Forelimb muscle (tissue), 1 donor: Measurements from ENCODE around the gene ZYG11B. TPM values are rescaled to one million over a fixed set of nuclear protein-coding genes. Genes with fewer than 3 reads are reported as not detected.
"Not testable (repeated sequence)": the region's sequence is repeated elsewhere in the genome, so short reads cannot be mapped to it uniquely, and the experiment has no call there.

ENCODE experiments used
- DNase-seq: peaks from one replicate; pipeline ENCODE4 v3.0.0-alpha.2; 2013; ENCODE audit warnings: low read depth
- polyA plus RNA-seq: library from polyadenylated mRNA; unstranded; fragments of 120-200 nt; gene quantifications from one replicate; pipeline ENCODE4 v1.2.1, GENCODE V29; 2013; ENCODE audit not compliant: insufficient read length

The ZYG11B gene
- polyA plus RNA-seq, 1 donor = 37.4 TPM

GRCh38 chr1:52707927-52708655 is 18.2 kb upstream of the ZYG11B start:
- no peak for DNase-seq

DNA sequence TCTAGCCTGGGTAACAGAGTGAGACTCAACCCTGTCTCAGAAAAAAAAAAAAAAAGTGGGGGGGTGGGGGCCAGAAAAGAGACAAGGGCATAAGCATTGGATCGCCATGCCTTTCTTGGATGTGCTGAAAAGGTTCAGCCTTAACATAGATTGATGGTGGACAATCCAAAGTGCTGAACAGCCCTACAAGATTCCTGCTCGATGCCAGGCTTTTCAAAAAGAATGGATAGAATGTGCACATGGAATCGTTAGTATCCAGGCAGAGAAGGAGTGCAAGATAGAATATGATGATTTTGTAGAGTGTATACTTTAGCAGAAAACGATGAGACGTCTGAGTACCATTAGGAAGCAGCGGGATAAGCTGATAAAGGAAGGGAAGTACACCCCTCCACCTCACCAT is 17.2 kb upstream of the ZYG11B start:
- no peak for DNase-seq

GRCh38 chr1:52713590-52713989 is 12.7 kb upstream of the ZYG11B start:
- no peak for DNase-seq

GRCh38 chr1:52715296-52715695 is 11.0 kb upstream of the ZYG11B start:
- not testable (repeated sequence) for DNase-seq

DNA sequence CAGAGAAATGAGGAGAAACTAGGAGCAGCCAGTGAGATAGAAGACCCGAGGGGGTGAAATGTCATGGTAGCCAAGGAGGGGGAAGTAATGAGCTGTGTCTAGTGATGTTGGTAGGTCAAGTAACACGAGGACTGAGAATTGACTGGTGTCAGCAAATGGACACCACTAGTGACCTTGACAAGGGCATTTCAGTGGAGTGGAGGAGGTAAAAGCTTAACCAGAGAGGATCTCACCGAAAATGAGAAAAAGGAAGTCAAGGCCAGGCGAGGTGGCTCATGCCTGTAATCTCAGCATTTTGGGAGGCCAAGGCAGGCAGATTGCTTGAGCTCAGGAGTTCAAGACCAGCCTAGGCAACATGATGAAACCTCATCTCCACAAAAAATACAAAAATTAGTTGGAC is 3.0 kb upstream of the ZYG11B start:
- DNase-seq = no peak

DNA sequence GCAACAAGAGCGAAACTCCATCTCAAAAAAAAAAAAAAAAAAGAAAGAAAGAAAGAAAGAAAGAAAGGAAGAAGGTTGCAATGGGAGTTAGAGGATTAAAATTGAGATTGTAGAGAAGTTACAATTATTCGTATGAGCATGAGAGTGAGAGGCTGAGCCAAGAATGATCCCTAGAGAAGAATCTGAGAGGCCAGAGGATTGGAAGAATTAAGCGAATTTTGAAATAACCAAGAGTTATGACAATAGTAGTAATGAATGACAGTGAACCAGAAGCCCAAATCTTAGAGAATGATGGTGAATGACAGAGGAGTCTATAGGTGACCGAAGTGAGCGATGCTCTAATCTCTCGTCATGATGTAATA is 369 bp upstream of the ZYG11B start:
- DNase-seq = peak; percentile 31

GRCh38 chr1:52727114-52727586 is 897 bp downstream of the ZYG11B start:
- no peak for DNase-seq

DNA sequence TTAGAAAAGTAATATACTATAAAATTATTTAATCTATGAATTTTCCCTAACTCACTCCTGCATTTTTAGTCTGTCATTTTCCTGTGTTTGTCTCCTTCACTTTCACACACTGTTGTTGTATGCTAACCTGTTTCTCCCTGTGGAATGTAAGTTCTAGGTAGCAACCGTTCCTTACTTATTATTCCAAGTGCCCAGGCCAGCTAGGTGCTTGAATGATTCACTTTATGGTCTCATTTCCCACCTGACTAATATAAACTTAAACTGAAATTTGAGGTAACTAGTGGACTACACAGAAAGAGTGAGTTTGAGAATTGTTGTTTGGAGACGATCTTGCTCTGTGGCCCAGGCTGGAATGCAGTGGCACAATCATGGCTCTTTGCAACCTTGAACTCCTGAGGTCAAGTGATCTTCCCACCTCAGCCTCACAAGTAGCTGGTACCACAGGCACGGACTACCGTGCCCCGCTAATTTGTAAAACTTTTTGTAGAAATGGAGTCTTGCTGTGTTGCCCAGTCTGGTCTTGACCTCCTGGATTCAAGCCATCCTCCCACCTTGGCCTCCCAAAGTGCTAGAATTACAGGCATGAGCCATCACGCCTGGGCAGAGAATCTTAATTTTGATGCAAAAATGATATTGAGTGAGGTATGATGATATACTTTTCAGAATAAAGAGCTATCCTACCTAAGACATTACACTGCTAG is 1.9 kb downstream of the ZYG11B start:
- DNase-seq = no peak

DNA sequence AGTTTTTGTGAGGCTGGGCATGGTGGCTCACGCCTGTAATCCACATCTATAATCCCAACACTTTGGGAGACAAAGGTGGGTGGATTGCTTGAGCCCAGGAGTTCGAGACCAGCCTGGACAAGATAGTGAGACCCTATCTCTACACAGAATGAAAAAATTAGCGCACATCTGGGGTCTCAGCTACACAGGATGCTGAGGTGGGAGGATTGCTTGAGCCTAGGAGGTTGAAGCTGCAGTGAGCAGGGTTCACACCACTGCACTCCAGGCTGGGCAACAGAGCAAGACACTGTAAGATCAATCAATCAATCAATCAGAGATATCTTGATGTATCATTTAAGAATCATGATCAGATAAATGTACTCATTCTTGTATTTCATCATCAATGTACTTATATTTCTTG is 7.1 kb downstream of the ZYG11B start:
- DNase-seq = no peak

DNA sequence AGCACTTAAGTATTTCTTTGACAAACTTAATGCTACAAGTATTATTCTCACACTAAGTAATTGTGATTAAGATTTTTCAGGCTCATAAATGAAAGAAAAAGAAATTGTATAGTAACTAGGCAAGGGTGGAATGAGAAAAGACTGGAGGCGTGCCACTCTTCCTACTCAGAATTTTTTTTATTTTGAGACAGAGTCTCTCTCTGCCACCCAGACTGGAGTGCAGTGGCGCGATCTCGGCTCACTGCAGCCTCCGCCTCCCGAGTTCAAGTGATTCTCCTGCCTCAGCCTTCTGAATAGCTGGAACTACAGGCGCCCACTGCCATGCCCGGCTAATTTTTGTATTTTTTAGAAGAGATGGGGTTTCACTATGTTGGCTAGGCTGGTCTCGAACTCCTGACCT is 9.1 kb downstream of the ZYG11B start:
- not testable (repeated sequence) for DNase-seq

- DNase-seq = no peak
Observed at GRCh38 chr1:52738148-52738547, 11.9 kb downstream of the ZYG11B start.

DNA sequence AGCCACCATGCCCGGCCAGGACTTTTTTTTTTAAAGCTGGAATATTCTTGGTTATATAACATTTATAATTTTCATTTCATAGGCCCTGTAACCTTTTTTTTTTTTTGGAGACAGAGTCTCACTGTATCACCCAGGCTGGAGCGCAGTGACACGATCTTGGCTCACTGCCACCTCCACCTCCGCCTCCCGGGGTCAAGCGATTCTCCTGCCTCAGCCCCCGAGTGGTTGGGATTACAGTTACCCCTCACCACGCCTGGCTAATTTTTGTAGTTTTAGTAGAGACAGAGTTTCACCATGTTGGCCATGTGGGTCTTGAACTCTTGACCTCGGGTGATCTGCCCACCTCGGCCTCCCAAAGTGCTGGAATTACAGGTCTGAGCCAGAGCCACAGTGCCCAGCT is 12.6 kb downstream of the ZYG11B start:
- DNase-seq = no peak

DNA sequence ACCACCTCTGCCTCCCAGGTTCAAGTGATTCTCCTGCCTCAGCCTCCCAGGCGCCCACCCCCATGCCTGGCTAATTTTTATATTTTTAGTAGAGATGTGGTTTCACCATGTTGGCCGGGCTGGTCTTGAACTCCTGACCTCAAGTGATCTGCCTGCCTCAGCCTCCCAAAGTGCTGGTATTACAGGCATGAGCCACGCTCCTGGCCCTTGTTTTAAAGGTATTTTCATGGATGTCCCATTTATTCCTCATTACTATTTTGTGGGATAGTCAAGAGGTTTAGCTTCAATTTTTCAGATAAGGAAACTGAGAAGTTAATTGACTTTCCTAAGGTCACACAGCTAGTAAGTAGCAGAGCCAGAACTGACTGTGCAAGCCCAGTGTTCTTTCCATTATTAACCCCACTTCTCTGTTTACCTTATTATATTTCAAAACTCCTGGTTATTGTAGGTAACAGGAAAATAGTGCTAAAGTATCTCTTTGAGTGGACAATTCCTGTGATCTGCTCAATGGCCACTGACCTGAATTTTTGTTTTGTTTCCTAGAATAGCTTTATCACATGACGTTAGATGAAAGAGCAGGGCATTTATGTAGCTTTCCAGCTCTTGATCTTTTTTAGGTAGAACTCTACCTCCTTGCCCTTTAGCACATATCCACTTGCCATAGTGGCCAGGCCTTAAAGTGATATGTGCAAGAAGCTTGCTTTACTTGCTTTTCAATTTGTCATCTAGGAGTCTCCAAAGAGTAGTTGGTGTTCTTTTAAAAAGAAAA is 13.6 kb downstream of the ZYG11B start:
- DNase-seq = no peak

GRCh38 chr1:52741259-52741658 is 15.0 kb downstream of the ZYG11B start:
- no peak for DNase-seq

DNA sequence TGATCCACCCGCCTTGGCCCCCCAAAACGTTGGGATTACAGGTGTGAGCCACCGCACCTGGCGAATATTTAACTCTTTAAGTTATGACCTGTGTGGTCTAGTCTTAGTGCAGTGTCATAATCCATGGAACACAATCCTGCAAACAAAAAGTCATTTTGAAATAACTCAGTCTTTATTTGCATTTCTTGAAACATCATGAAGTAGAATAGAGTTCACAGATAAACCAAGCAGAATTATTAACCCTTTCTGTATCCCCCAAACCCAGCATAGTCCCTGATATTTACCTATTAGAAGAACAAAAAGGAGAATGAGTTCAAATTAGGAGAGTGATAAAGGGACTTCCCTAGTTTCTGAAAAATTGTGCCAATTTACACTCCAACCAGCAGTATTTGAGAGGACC is 19.9 kb downstream of the ZYG11B start:
- no peak for DNase-seq

DNA sequence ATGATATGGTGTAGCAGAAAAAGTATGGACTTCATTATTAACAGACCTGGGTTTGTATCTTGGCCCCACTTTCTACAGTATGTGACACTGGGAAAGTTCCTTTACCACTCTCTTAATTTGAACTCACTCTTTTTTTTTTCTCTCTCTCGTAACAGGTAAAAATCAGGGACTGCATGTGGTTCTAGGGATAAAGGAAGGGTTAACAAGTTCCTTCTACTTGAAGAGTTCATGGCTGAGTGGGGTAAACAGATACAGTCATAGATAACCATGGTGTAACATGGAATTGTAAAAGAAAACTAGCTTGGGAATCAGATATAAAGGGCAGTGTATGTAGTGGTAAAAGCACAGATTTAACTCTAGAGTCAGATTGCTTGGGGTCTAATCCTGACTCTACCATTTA is 21.2 kb downstream of the ZYG11B start:
- DNase-seq = no peak

- DNase-seq = no peak
Observed at GRCh38 chr1:52748119-52748518, 21.9 kb downstream of the ZYG11B start.

DNA sequence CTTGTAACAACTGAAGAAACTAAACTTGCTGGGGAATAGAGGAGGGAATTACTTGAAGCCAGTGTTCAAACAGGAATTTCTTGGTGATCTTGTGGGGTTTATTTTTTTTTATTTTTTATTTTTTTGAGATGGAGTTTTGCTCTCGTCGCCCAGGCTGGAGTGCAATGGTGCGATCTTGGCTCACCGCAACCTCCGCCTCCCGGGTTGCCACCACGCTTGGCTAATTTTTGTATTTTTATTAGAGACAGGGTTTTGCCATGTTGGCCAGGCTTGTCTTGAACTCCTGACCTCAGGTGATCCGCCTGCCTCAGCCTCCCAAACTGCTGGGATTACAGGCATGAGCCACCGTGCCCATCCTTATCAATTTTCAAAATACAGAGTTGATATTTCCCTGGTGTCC is 23.2 kb downstream of the ZYG11B start:
- not testable (repeated sequence) for DNase-seq

GRCh38 chr1:52750139-52750538 is 23.9 kb downstream of the ZYG11B start:
- DNase-seq = not testable (repeated sequence)

GRCh38 chr1:52751589-52752483 is 25.6 kb downstream of the ZYG11B start:
- DNase-seq = no peak

GRCh38 chr1:52752484-52752826 is 26.2 kb downstream of the ZYG11B start:
- no peak for DNase-seq

DNA sequence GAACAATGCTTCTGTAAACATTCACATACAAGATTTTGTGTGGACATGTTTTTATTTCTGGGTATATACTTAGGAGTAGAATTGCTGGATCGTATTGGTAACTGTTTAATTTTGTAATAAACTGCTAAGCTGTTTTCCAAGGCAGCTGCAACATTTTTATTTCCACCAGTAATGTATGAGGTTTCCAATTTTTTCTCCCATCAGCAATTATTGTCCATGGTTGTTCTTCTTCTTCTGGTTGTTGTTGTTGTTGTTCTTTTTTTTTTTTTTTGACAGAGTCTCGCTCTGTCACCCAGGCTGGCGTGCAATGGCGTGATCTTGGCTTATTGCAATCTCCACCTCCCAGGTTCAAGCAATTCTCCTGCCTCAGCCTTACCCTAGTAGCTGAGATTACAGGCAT is 26.9 kb downstream of the ZYG11B start:
- DNase-seq = no peak
